DMS53 treated with DMSO at 0.1 percent for 48 hours (cell line): ENCODE data around the gene OTOP2.
A peak's percentile ranks its signal among the peaks of the same experiment; 100 is the strongest.

Experiments used
- DNase-seq: peaks from one replicate; lab custom pipeline; 2025; ENCODE audit not compliant: unreplicated experiment; lab: John Stamatoyannopoulos, UW

OTOP2 gene

GRCh38 chr17:74923538-74924249, 379 bp upstream of the OTOP2 start:
- peak; percentile 10 for DNase-seq

- no peak for DNase-seq
Measured at GRCh38 chr17:74925242-74925641, 1.2 kb downstream of the OTOP2 start.

GRCh38 chr17:74928786-74929185, 4.7 kb downstream of the OTOP2 start:
- DNase-seq, result no peak

GRCh38 chr17:74930535-74931036, 6.5 kb downstream of the OTOP2 start:
- no peak for DNase-seq

GRCh38 chr17:74935048-74935447, 11.0 kb downstream of the OTOP2 start:
- no peak for DNase-seq

- DNase-seq, result no peak
Measured at GRCh38 chr17:74935585-74936469, 11.8 kb downstream of the OTOP2 start, which contains the start of gene OTOP3. Gene OTOP3, plus strand, starts transcription at chr17:74935898. Its CDS starts 24 bp downstream, at chr17:74935922.

GRCh38 chr17:74936470-74936799, 12.4 kb downstream of the OTOP2 start:
- no peak for DNase-seq

GRCh38 chr17:74937064-74938051, 13.3 kb downstream of the OTOP2 start:
- no peak for DNase-seq

GRCh38 chr17:74938194-74938950, 14.3 kb downstream of the OTOP2 start:
- no peak for DNase-seq

GRCh38 chr17:74939534-74939933, 15.5 kb downstream of the OTOP2 start:
- DNase-seq, result no peak

GRCh38 chr17:74941128-74941725, 17.2 kb downstream of the OTOP2 start:
- no peak for DNase-seq

GRCh38 chr17:74943808-74944522, 19.9 kb downstream of the OTOP2 start:
- DNase-seq, result no peak

GRCh38 chr17:74945543-74945942, 21.5 kb downstream of the OTOP2 start:
- DNase-seq, result no peak

GRCh38 chr17:74946641-74947040, 22.6 kb downstream of the OTOP2 start:
- no peak for DNase-seq

- no peak for DNase-seq
Measured at GRCh38 chr17:74947041-74947754, 23.1 kb downstream of the OTOP2 start.

GRCh38 chr17:74949455-74950115, 25.5 kb downstream of the OTOP2 start:
- peak; percentile 54 for DNase-seq

- peak; percentile 89 for DNase-seq
Measured at GRCh38 chr17:74950207-74950606, 26.1 kb downstream of the OTOP2 start.

GRCh38 chr17:74951065-74951464, 27.0 kb downstream of the OTOP2 start:
- no peak for DNase-seq
